ENCODE data around the gene PRR20A.

DNA sequence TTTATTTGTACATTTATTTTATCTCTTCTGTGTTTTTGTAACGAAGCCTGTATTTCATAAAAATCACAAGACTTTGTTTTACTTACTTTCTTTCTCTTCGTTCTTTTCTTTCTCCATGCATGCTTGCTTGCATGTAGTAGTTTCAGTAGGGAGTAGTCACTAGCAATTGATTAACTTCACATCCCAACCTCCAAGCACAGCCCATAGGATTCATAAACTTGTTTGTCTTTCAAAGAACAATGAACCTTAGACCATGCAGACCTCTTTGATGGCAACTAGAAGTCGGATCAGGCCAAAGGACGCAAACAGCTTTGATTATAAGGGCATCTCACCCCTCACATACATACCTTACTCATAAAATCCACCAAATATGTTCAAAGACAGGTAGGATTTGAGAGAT is 3.1 kb upstream of the PRR20A start:
- TF ChIP-seq EZH2phosphoT487 (IDR thresholded peaks at IDR 0.05; ENCODE audit: insufficient read depth, low read depth) (no peak), EZH2 (IDR thresholded peaks at IDR 0.05; ENCODE audit: insufficient read depth, poor library complexity, severe bottlenecking) (no peak)

Data from GM23248 (cell line).